ENCODE measurements around the gene TOP1. TPM values are rescaled to one million over a fixed set of nuclear protein-coding genes. Genes with fewer than 3 reads are reported as not detected.
A peak's percentile ranks its signal among the peaks of the same experiment; 100 is the strongest.

The TOP1 gene
- total and polyA plus RNA-seq, 9 of the 15 experiments (the other 6 are each of a cell fraction or from before 2014, with no cell fraction given), result 26.4 to 127 (median 39.6) TPM

DNA sequence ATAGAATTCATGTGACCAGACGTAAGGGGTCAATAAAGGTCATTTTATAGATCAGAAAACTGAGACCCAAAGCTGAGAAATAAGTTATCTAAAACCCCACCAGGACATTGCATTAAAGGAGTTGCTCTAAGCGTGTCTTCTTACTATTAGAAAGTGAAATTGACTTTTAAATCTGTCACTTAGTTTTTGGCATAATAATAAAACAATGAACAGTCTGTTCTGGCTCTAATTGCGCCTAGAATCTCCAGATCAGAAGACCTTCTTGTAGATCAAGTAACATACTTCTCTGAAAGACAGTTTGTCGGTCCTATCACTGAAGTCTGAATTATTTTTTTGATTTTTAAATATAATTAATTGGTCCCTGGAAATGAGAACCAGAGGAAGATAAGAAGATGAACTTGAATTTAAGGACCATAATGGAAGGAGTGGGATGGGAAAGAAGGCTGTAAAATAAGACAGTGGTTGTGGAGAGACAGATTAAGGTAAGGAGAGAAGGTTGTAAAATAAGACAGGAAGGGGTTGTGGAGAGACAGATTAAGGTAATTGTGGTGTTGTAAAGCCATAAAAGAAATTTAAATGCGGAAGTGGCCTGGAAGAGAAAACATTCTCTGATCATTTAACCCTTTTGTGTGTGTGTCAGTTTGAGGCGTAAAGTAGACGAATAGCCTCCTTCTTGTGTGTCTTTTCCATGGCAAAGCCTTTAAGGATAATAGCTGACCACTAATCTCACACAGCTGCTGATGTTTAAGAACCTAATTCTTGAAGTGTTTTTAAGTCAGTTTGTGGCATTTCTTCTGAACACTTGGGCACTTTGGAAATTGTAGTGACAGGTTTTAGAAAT is 20.1 kb downstream of the TOP1 start (continued):
- TF ChIP-seq, protein P1, sequence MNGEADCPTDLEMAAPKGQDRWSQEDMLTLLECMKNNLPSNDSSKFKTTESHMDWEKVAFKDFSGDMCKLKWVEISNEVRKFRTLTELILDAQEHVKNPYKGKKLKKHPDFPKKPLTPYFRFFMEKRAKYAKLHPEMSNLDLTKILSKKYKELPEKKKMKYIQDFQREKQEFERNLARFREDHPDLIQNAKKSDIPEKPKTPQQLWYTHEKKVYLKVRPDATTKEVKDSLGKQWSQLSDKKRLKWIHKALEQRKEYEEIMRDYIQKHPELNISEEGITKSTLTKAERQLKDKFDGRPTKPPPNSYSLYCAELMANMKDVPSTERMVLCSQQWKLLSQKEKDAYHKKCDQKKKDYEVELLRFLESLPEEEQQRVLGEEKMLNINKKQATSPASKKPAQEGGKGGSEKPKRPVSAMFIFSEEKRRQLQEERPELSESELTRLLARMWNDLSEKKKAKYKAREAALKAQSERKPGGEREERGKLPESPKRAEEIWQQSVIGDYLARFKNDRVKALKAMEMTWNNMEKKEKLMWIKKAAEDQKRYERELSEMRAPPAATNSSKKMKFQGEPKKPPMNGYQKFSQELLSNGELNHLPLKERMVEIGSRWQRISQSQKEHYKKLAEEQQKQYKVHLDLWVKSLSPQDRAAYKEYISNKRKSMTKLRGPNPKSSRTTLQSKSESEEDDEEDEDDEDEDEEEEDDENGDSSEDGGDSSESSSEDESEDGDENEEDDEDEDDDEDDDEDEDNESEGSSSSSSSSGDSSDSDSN (IDR thresholded peaks at IDR 0.05; ENCODE audit: borderline replicate concordance in 1 of 2, low read depth in 2 of 2, low read length in 2 of 2), result no peak
- TF ChIP-seq, protein P2, sequence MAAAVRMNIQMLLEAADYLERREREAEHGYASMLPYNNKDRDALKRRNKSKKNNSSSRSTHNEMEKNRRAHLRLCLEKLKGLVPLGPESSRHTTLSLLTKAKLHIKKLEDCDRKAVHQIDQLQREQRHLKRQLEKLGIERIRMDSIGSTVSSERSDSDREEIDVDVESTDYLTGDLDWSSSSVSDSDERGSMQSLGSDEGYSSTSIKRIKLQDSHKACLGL (CRISPR knock-in tag; IDR thresholded peaks at IDR 0.05; ENCODE audit: borderline replicate concordance, poor library complexity, severe bottlenecking), result no peak
- TF ChIP-seq PML (IDR thresholded peaks at IDR 0.05; ENCODE audit: low read length) (peak; percentile 32; the same call in 1 of the 2 replicates), FOXJ3 (CRISPR knock-in tag; IDR thresholded peaks at IDR 0.05) (no peak), CCAR2 (IDR thresholded peaks at IDR 0.05; ENCODE audit: low read depth, low read length) (no peak), ZNF444 (CRISPR knock-in tag; IDR thresholded peaks at IDR 0.05) (no peak), MEF2D (tag; conservative IDR thresholded peaks at IDR 0.05; ENCODE audit: low read depth) (no peak), ETV6 (IDR thresholded peaks at IDR 0.05; ENCODE audit: borderline replicate concordance in 1 of 2, low read depth in 2 of 2, low read length in 1 of 2) (0 out of 4 replicates have a peak, but pooled peaks of 1 of the 2 experiments have one; percentile 54), ETV6 (CRISPR knock-in tag; IDR thresholded peaks at IDR 0.05; ENCODE audit: borderline replicate concordance) (no peak), ZNF224 (CRISPR knock-in tag; IDR thresholded peaks at IDR 0.05) (no peak), HOXB6 (CRISPR knock-in tag; IDR thresholded peaks at IDR 0.05; ENCODE audit: borderline replicate concordance) (no peak), CBFA2T3 (IDR thresholded peaks at IDR 0.05) (peak; percentile 82), RBM25 (IDR thresholded peaks at IDR 0.05; ENCODE audit: low read depth, low read length, severe bottlenecking) (no peak), SAFB (IDR thresholded peaks at IDR 0.05; ENCODE audit: borderline replicate concordance, low read depth, low read length) (no peak)
- TF ChIP-seq, protein P3, sequence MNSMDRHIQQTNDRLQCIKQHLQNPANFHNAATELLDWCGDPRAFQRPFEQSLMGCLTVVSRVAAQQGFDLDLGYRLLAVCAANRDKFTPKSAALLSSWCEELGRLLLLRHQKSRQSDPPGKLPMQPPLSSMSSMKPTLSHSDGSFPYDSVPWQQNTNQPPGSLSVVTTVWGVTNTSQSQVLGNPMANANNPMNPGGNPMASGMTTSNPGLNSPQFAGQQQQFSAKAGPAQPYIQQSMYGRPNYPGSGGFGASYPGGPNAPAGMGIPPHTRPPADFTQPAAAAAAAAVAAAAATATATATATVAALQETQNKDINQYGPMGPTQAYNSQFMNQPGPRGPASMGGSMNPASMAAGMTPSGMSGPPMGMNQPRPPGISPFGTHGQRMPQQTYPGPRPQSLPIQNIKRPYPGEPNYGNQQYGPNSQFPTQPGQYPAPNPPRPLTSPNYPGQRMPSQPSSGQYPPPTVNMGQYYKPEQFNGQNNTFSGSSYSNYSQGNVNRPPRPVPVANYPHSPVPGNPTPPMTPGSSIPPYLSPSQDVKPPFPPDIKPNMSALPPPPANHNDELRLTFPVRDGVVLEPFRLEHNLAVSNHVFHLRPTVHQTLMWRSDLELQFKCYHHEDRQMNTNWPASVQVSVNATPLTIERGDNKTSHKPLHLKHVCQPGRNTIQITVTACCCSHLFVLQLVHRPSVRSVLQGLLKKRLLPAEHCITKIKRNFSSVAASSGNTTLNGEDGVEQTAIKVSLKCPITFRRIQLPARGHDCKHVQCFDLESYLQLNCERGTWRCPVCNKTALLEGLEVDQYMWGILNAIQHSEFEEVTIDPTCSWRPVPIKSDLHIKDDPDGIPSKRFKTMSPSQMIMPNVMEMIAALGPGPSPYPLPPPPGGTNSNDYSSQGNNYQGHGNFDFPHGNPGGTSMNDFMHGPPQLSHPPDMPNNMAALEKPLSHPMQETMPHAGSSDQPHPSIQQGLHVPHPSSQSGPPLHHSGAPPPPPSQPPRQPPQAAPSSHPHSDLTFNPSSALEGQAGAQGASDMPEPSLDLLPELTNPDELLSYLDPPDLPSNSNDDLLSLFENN (IDR thresholded peaks at IDR 0.05; ENCODE audit: low read depth in 2 of 2, low read length in 2 of 2), result no peak
- TF ChIP-seq, protein P4, sequence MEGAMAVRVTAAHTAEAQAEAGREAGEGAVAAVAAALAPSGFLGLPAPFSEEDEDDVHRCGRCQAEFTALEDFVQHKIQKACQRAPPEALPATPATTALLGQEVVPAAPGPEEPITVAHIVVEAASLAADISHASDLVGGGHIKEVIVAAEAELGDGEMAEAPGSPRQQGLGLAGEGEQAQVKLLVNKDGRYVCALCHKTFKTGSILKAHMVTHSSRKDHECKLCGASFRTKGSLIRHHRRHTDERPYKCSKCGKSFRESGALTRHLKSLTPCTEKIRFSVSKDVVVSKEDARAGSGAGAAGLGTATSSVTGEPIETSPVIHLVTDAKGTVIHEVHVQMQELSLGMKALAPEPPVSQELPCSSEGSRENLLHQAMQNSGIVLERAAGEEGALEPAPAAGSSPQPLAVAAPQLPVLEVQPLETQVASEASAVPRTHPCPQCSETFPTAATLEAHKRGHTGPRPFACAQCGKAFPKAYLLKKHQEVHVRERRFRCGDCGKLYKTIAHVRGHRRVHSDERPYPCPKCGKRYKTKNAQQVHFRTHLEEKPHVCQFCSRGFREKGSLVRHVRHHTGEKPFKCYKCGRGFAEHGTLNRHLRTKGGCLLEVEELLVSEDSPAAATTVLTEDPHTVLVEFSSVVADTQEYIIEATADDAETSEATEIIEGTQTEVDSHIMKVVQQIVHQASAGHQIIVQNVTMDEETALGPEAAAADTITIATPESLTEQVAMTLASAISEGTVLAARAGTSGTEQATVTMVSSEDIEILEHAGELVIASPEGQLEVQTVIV (CRISPR knock-in tag; IDR thresholded peaks at IDR 0.05; ENCODE audit: borderline replicate concordance), result no peak
- TF ChIP-seq, protein P5, sequence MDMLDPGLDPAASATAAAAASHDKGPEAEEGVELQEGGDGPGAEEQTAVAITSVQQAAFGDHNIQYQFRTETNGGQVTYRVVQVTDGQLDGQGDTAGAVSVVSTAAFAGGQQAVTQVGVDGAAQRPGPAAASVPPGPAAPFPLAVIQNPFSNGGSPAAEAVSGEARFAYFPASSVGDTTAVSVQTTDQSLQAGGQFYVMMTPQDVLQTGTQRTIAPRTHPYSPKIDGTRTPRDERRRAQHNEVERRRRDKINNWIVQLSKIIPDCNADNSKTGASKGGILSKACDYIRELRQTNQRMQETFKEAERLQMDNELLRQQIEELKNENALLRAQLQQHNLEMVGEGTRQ (CRISPR knock-in tag; IDR thresholded peaks at IDR 0.05), result no peak
